ENCODE data around the gene PPP6R1. TPM values are rescaled to one million over a fixed set of nuclear protein-coding genes. Genes with fewer than 3 reads are reported as not detected.

Gene PPP6R1
- total and polyA plus RNA-seq, 2 of the 13 experiments (the other 11 are each of a cell fraction or from before 2014, with no cell fraction given): 25.8 to 54.0 TPM

- TF ChIP-seq ZNF574 (CRISPR knock-in tag; IDR thresholded peaks at IDR 0.05): peak; percentile 53; the same call in 1 of the 2 replicates
- TF ChIP-seq KLF6 (CRISPR knock-in tag; IDR thresholded peaks at IDR 0.05): 0 out of 2 replicates have a peak, but pooled peaks have one; percentile 43
- no peak for TF ChIP-seq AKNA (CRISPR knock-in tag; IDR thresholded peaks at IDR 0.05; ENCODE audit: borderline replicate concordance)
- TF ChIP-seq HNRNPH1 (optimal IDR thresholded peaks at IDR 0.05; ENCODE audit: low read depth, low read length): no peak
- TF ChIP-seq YY1 (IDR thresholded peaks at IDR 0.05; ENCODE audit: insufficient read depth, insufficient replicate concordance, low read depth, low read length): no peak
- TF ChIP-seq ATF6 (CRISPR knock-in tag; conservative IDR thresholded peaks at IDR 0.05): no peak
- TF ChIP-seq MXD1 (CRISPR knock-in tag; IDR thresholded peaks at IDR 0.05): peak; percentile 50; the same call in 1 of the 2 replicates
- no peak for TF ChIP-seq HMGA1 (CRISPR knock-in tag; conservative IDR thresholded peaks at IDR 0.05)
- no peak for TF ChIP-seq TCF12 (IDR thresholded peaks at IDR 0.05)
- TF ChIP-seq TCF12 (CRISPR knock-in tag; IDR thresholded peaks at IDR 0.05): no peak
- TF ChIP-seq ZNF562 (CRISPR knock-in tag; IDR thresholded peaks at IDR 0.05; ENCODE audit: borderline replicate concordance): no peak
- no peak; the same call in 1 of the 2 replicates for TF ChIP-seq PPARG (CRISPR knock-in tag; conservative IDR thresholded peaks at IDR 0.05)
- TF ChIP-seq ZBTB37 (CRISPR knock-in tag; IDR thresholded peaks at IDR 0.05): 0 out of 2 replicates have a peak, but pooled peaks have one; percentile 37
- no peak for TF ChIP-seq ZBTB8A (CRISPR knock-in tag; IDR thresholded peaks at IDR 0.05; ENCODE audit: borderline replicate concordance, low read depth)
- peak; percentile 89 for TF ChIP-seq ZNF263 (CRISPR knock-in tag; IDR thresholded peaks at IDR 0.05)
Measured at GRCh38 chr19:55209693-55210472, 48.9 kb downstream of the PPP6R1 start (continued).
